Choroid plexus epithelial cell (primary cell): ENCODE results near the gene MZF1.

Source experiments
- DNase-seq: peaks from one replicate; pipeline ENCODE4 v3.0.0-alpha.2; 2010; ENCODE audit warnings: low read depth
- H3K4me3 ChIP-seq: 2 replicates; pipeline ENCODE4 v1.5.1; 2011; ENCODE audit warnings: low read depth, mild to moderate bottlenecking, control low read depth, low read length, moderate library complexity
- TF ChIP-seq, protein P1 (sequence below): conservative IDR thresholded peaks from 2 replicates; pipeline ENCODE4 v1.5.1; 2011; ENCODE audit warnings: low read depth, mild to moderate bottlenecking, control low read depth, inconsistent platforms, low read length, moderate library complexity

The MZF1 gene

DNA sequence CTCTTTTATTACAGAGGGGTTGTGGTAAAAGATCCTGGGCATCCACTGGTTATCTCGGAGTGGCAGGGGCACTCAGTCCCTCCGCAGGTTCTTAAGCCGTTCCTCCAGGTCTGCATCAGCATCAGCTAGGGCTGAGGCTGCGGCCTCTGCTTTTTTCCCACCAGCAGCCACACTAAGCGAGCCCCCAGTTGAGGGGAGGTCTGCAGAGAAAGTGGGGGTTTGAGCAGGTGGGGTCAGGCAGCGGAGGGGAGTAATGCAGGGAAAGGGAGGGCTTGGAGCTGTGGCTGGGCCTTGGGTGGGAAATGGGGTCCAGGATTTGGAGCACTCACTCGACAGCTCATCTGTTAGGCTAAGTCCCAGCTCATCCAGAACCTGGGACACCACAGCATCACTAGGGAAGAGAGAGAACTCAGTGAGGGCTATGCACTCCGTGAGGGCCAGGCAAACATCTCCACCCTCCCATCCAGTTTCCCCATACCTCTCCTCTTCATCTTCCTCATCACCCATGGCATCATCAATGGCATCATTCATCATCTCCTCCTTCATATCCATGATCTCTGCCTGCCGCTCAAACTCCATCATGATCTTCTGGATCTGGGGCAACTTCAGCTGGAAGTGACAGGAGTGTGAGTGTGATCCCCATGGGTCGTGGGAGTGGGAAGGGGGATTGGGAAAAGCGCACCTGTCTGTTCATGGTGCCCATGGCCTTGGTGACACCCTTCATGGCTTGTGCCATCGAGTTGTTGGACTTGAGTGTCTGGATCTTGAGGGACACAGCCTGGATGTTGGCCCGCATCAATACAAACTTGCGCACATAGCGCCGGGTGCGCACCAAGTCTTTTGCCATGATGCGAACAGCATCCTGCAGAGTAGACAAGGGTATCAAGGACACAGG, 21.3 kb downstream of the MZF1 start:
- TF ChIP-seq, protein P1, sequence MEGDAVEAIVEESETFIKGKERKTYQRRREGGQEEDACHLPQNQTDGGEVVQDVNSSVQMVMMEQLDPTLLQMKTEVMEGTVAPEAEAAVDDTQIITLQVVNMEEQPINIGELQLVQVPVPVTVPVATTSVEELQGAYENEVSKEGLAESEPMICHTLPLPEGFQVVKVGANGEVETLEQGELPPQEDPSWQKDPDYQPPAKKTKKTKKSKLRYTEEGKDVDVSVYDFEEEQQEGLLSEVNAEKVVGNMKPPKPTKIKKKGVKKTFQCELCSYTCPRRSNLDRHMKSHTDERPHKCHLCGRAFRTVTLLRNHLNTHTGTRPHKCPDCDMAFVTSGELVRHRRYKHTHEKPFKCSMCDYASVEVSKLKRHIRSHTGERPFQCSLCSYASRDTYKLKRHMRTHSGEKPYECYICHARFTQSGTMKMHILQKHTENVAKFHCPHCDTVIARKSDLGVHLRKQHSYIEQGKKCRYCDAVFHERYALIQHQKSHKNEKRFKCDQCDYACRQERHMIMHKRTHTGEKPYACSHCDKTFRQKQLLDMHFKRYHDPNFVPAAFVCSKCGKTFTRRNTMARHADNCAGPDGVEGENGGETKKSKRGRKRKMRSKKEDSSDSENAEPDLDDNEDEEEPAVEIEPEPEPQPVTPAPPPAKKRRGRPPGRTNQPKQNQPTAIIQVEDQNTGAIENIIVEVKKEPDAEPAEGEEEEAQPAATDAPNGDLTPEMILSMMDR = no peak
- H3K4me3 ChIP-seq = no peak overlapping the region
- DNase-seq = no peak

DNA sequence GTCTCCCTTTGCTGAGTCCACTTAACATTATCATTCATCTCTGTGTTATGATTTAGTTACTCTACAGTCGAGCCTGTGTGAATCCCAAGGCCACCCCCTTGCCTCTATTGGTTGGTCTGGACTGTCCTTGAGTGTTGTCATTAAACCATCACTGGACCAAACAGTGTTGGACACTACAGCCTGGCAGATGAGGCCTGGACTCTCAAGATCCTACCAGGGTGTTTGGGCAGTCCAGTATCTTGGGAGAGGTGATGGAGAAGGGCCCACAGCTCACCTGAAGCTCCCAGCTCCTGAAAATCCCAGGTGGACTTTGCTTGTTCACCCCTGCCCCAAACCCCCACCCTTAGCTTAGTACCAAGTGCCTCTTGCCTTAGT, 22.0 kb downstream of the MZF1 start:
- DNase-seq = no peak
- TF ChIP-seq, protein P1 = no peak
- no peak overlapping the region for H3K4me3 ChIP-seq

DNA sequence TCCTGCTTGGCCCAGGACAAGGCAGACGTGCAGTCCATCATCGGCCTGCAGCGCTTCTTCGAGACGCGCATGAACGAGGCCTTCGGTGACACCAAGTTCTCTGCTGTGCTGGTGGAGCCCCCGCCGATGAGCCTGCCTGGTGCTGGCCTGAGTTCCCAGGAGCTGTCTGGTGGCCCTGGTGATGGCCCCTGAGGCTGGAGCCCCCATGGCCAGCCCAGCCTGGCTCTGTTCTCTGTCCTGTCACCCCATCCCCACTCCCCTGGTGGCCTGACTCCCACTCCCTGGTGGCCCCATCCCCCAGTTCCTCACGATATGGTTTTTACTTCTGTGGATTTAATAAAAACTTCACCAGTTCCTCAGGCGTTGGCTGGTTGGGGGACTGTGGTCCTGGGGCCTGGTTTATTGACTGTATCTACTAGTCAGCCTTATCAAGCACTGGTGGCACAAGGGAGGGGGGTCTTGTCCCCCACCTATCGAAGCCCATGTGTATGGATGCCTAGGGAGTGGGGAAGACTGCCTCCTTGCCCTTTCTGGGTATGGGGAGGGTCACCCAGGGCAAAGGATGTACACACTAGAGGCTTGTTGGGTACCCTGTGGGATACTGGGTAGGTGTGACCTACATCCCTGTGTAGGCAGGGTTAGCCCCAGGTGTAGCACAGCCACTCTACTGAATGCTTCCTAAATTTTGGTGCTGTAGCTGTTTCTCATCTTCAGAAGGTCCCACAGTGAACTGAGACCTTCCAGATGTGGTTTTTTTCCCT, 22.6 kb downstream of the MZF1 start:
- TF ChIP-seq, protein P1 = no peak
- no peak overlapping the region for H3K4me3 ChIP-seq
- no peak for DNase-seq

DNA sequence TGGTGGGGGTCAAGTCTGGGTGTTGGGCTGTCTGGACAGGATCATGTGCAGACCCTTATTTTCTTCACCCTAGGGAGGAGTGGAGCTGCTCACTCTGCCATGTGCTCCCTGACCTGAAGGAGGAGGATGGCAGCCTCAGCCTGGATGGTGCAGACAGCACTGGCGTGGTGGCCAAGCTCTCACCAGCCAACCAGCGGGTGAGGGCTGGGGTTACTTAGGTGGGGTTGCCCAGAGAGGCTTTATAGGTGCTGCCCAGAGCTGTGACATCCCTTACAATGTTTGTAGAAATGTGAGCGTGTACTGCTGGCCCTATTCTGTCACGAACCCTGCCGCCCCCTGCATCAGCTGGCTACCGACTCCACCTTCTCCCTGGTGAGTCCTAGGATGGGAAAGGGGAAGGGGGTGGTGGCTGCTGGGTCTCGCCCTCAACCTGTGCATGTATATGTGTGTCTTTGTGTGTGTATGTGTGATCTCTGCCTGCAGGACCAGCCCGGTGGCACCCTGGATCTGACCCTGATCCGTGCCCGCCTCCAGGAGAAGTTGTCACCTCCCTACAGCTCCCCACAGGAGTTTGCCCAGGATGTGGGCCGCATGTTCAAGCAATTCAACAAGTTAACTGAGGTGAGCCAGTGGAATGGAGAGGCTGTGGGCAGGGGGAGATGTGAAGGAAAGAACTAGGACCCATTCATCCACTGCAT, 23.3 kb downstream of the MZF1 start:
- no peak overlapping the region for H3K4me3 ChIP-seq

DNA sequence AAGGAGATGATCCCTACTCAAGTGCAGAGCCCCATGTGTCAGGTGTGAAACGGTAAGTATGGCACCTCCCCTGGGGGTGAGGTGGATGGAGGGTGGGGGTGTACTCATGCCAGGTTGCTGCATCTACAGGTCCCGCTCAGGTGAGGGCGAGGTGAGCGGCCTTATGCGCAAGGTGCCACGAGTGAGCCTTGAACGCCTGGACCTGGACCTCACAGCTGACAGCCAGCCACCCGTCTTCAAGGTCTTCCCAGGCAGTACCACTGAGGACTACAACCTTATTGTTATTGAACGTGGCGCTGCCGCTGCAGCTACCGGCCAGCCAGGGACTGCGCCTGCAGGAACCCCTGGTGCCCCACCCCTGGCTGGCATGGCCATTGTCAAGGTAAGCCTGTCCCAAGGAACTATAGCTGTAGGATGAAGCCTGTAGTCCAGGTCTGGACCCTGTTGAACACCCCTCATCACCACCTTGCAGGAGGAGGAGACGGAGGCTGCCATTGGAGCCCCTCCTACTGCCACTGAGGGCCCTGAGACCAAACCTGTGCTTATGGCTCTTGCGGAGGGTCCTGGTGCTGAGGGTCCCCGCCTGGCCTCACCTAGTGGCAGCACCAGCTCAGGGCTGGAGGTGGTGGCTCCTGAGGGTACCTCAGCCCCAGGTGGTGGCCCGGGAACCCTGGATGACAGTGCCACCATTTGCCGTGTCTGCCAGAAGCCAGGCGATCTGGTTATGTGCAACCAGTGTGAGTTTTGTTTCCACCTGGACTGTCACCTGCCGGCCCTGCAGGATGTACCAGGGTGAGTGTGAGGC, 24.1 kb downstream of the MZF1 start:
- TF ChIP-seq, protein P1 = no peak
- H3K4me3 ChIP-seq = no peak overlapping the region
- no peak for DNase-seq

More for the DNA sequence above, 23.3 kb downstream of the MZF1 start:
- TF ChIP-seq, protein P1 = no peak
- DNase-seq = no peak
